H9 (cell line): Measurements from ENCODE around the gene PALM3. TPM values are rescaled to one million over a fixed set of nuclear protein-coding genes. Genes with fewer than 3 reads are reported as not detected.

Experiments
- DNase-seq: peaks from one replicate; pipeline ENCODE4 v3.0.0-alpha.2; 2017
- H2AFZ ChIP-seq: one replicate; pipeline ENCODE4 v1.6.1; 2013; ENCODE audit warnings: mild to moderate bottlenecking, low read length, control low read depth, moderate library complexity
- H2AK5ac ChIP-seq: 2 replicates; pipeline ENCODE4 v1.6.1; 2013; ENCODE audit warnings: low read length, control low read depth, mixed read lengths; ENCODE audit not compliant: insufficient read length
- H2BK120ac ChIP-seq: one replicate; pipeline ENCODE4 v1.6.1; 2013; ENCODE audit warnings: low read depth, mild to moderate bottlenecking, low read length, control low read depth, inconsistent platforms; ENCODE audit not compliant: poor library complexity, severe bottlenecking
- H2BK12ac ChIP-seq: 2 replicates; pipeline ENCODE4 v1.6.1; 2013; ENCODE audit warnings: low read length, control low read depth, mixed read lengths, low read depth; ENCODE audit not compliant: insufficient read length
- H2BK15ac ChIP-seq: 2 replicates; pipeline ENCODE4 v1.6.1; 2013; ENCODE audit warnings: low read depth, low read length, control low read depth
- H2BK20ac ChIP-seq: one replicate; pipeline ENCODE4 v1.6.1; 2013; ENCODE audit warnings: low read depth, mild to moderate bottlenecking, low read length, control low read depth, inconsistent platforms; ENCODE audit not compliant: poor library complexity, severe bottlenecking
- H2BK5ac ChIP-seq: 2 replicates; pipeline ENCODE4 v1.6.1; 2013; ENCODE audit warnings: low read length, control low read depth, mixed read lengths; ENCODE audit not compliant: insufficient read length
- H3K14ac ChIP-seq: 2 replicates; pipeline ENCODE4 v1.6.1; 2013; ENCODE audit warnings: low read length, control low read depth; ENCODE audit not compliant: insufficient read depth
- H3K18ac ChIP-seq: 2 replicates; pipeline ENCODE4 v1.6.1; 2013; ENCODE audit warnings: low read depth, mild to moderate bottlenecking, mixed read lengths, low read length, control low read depth; ENCODE audit not compliant: insufficient read length
- H3K23ac ChIP-seq: 2 replicates; pipeline ENCODE4 v1.6.1; 2013; ENCODE audit warnings: low read length, control low read depth, mixed read lengths, low read depth; ENCODE audit not compliant: insufficient read length
- H3K23me2 ChIP-seq: 2 replicates; pipeline ENCODE4 v1.6.1; 2013; ENCODE audit warnings: low read depth, mild to moderate bottlenecking, mixed read lengths, low read length, control low read depth; ENCODE audit not compliant: insufficient read length, poor library complexity, severe bottlenecking
- H3K27ac ChIP-seq: 2 replicates; pipeline ENCODE4 v1.5.1; 2013; ENCODE audit warnings: low read length, control low read depth, mixed read lengths, low read depth; ENCODE audit not compliant: insufficient read length
- H3K27me3 ChIP-seq: 2 replicates; pipeline ENCODE4 v1.6.1; 2013; ENCODE audit warnings: low read length, control low read depth, inconsistent platforms; ENCODE audit not compliant: insufficient read depth
- H3K4ac ChIP-seq: 2 replicates; pipeline ENCODE4 v1.6.1; 2013; ENCODE audit warnings: low read depth, mild to moderate bottlenecking, control low read depth, inconsistent platforms, low read length, moderate library complexity
- H3K4me1 ChIP-seq: 2 replicates; pipeline ENCODE4 v1.6.1; 2013; ENCODE audit warnings: low read length, control low read depth, inconsistent platforms; ENCODE audit not compliant: insufficient read depth
- H3K4me2 ChIP-seq: 2 replicates; pipeline ENCODE4 v1.6.1; 2013; ENCODE audit warnings: low read length, control low read depth, mixed read lengths; ENCODE audit not compliant: insufficient read length, insufficient read depth
- H3K56ac ChIP-seq: 2 replicates; pipeline ENCODE4 v1.6.1; 2013; ENCODE audit warnings: low read depth, mild to moderate bottlenecking, mixed read lengths, low read length, control low read depth; ENCODE audit not compliant: insufficient read length
- H3K79me1 ChIP-seq: 2 replicates; pipeline ENCODE4 v1.6.1; 2013; ENCODE audit warnings: low read depth, mild to moderate bottlenecking, moderate library complexity, low read length, control low read depth, inconsistent platforms; ENCODE audit not compliant: insufficient read depth, poor library complexity, severe bottlenecking
- H3K79me2 ChIP-seq: 2 replicates; pipeline ENCODE4 v1.6.1; 2013; ENCODE audit warnings: low read length, control low read depth, inconsistent platforms; ENCODE audit not compliant: insufficient read depth
- H3K9ac ChIP-seq: 2 replicates; pipeline ENCODE4 v1.6.1; 2013; ENCODE audit warnings: low read length, control low read depth, mixed read lengths; ENCODE audit not compliant: insufficient read length; ENCODE audit errors: extremely low read depth
- H3K9me3 ChIP-seq: one replicate; pipeline ENCODE4 v1.6.1; 2013; ENCODE audit warnings: low read depth, low read length, inconsistent platforms; ENCODE audit not compliant: control insufficient read depth
- H3T11ph ChIP-seq: one replicate; pipeline ENCODE4 v1.6.1; 2013; ENCODE audit warnings: mild to moderate bottlenecking, low read length, control low read depth, inconsistent platforms
- H4K20me1 ChIP-seq: one replicate; pipeline ENCODE4 v1.6.1; 2013; ENCODE audit not compliant: control insufficient read depth, insufficient read length, insufficient read depth
- H4K5ac ChIP-seq: 2 replicates; pipeline ENCODE4 v1.6.1; 2013; ENCODE audit warnings: low read depth, mild to moderate bottlenecking, mixed read lengths, low read length, control low read depth; ENCODE audit not compliant: insufficient read length
- H4K8ac ChIP-seq: replicated peaks from 2 replicates; pipeline ENCODE4 v1.6.1; 2013; ENCODE audit warnings: low read length, control low read depth, mixed read lengths, low read depth; ENCODE audit not compliant: insufficient read length
- H4K91ac ChIP-seq: 2 replicates; pipeline ENCODE4 v1.6.1; 2013; ENCODE audit warnings: low read depth, mild to moderate bottlenecking, moderate library complexity, mixed read lengths, low read length, control low read depth; ENCODE audit not compliant: insufficient read length
- H3K27ac Mint-ChIP-seq, 3 experiments: 2 replicates in 2 of 3; 3 replicates in 1 of 3; pipeline ENCODE4 v1.8.0; 2020 to 2021; ENCODE audit warnings: mixed read lengths in 3 of 3, mild to moderate bottlenecking in 1 of 3, moderate library complexity in 1 of 3
- H3K27me3 Mint-ChIP-seq: 2 replicates; pipeline ENCODE4 v1.8.0; 2021; ENCODE audit warnings: low read depth, mild to moderate bottlenecking, moderate library complexity, mixed read lengths
- H3K36me3 Mint-ChIP-seq, 3 experiments: 2 replicates in 2 of 3; 3 replicates in 1 of 3; pipeline ENCODE4 v1.8.0; 2020 to 2021; ENCODE audit warnings: low read depth in 3 of 3, mixed read lengths in 3 of 3; ENCODE audit not compliant: insufficient read depth in 1 of 3
- H3K4me1 Mint-ChIP-seq, 2 experiments: 2 replicates each; pipeline ENCODE4 v1.8.0; 2020; ENCODE audit warnings: mixed read lengths in 2 of 2
- H3K4me3 Mint-ChIP-seq, 2 experiments: 2 replicates in 1 of 2; 3 replicates in 1 of 2; pipeline ENCODE4 v1.8.0; 2020 to 2021; ENCODE audit warnings: mild to moderate bottlenecking in 2 of 2, mixed read lengths in 2 of 2, moderate library complexity in 1 of 2
- H3K9me3 Mint-ChIP-seq, 2 experiments: 2 replicates in 1 of 2; 3 replicates in 1 of 2; pipeline ENCODE4 v1.8.0; 2020; ENCODE audit warnings: mild to moderate bottlenecking in 2 of 2, mixed read lengths in 2 of 2, moderate library complexity in 1 of 2
- CTCF ChIP-seq: fragments of 200-600 bp; sonication (generic); conservative IDR thresholded peaks from 3 replicates; pipeline ENCODE4 v1.8.0; 2021; ENCODE audit warnings: antibody characterized with exemption, mild to moderate bottlenecking
- WGBS: extraction: QIAGEN DNeasy Blood & Tissue Kit; methylation state at CpG from one replicate; pipeline ENCODE4 v1.1.7; 2013; ENCODE audit warnings: missing lambda C conversion rate, low lambda C conversion rate, mixed read lengths; ENCODE audit not compliant: insufficient read length; ENCODE audit errors: extremely low coverage; 5-methylcytosine and 5-hydroxymethylcytosine counted together
- total RNA-seq: library from RNA; stranded (reverse); gene quantifications from 2 replicates; pipeline ENCODE4 v1.2.1, GENCODE V29; 2021

PALM3 gene
- total RNA-seq, 1 experiment from 2014 or later, result 11.5 TPM

GRCh38 chr19:14088634-14089411 lies 26.9 kb upstream of the PALM3 start:
- Histone ChIP-seq H3K79me1 (no peaks in the 10 kb centered on the region), H4K20me1 (no peaks in the 10 kb centered on the region), H3K23ac (no peak overlapping the region), H3K23me2 (peaks cover 8% of the 10 kb centered on the region), H2AK5ac (no peak overlapping the region), H3K4me2 (peak overlapping the region; percentile 40), H3K9me3 (peaks cover 6% of the 10 kb centered on the region), H2BK12ac (no peak overlapping the region), H4K8ac (no peak overlapping the region), H3K79me2 (no peaks in the 10 kb centered on the region), H2AFZ (no peak overlapping the region), H3K4me1 (no peaks in the 10 kb centered on the region), H3K27me3 (no peaks in the 10 kb centered on the region), H4K91ac (no peak overlapping the region), H3K18ac (no peak overlapping the region), H2BK15ac (no peak overlapping the region), H4K5ac (no peak overlapping the region), H3K4ac (no peak overlapping the region), H3K56ac (no peak overlapping the region), H3K9ac (no peak overlapping the region), H2BK20ac (no peak overlapping the region), H2BK5ac (no peak overlapping the region), H3K27ac (no peak overlapping the region), H3K14ac (no peak overlapping the region), H2BK120ac (no peak overlapping the region), H3T11ph (no peak overlapping the region)
- WGBS, result no CpG with 5 or more reads among the region's 30 CpGs
- no peak for TF ChIP-seq CTCF
- Mint-ChIP-seq H3K36me3 (peaks cover 15 to 36% (median 29%) of the 10 kb centered on the region in 3 experiments; a peak in 6 of 7 replicates), H3K4me3 (peak overlapping the region; percentile 78 to 87), H3K27ac (no peak overlapping the region), H3K27me3 (peaks cover 15% of the 10 kb centered on the region), H3K9me3 (peaks cover 9% of the 10 kb centered on the region in 2 experiments), H3K4me1 (peaks cover 12% of the 10 kb centered on the region in 2 experiments)
- no peak for DNase-seq
